K562 (cell line): ENCODE data around the gene CCDC148. TPM values are rescaled to one million over a fixed set of nuclear protein-coding genes. Genes with fewer than 3 reads are reported as not detected.
A peak's percentile ranks its signal among the peaks of the same experiment; 100 is the strongest.

ENCODE experiments used
- CEBPZ ChIP-seq: fragments of 150-350 bp; IDR thresholded peaks from 2 replicates; pipeline ENCODE4 v1.6.1; 2014; ENCODE audit warnings: low read depth, mild to moderate bottlenecking, low read length, borderline replicate concordance
- EP300 ChIP-seq: IDR thresholded peaks from 2 replicates; pipeline ENCODE4 v1.6.1; 2012; ENCODE audit warnings: low read length, improper control_type of control experiment
- FOXO4 ChIP-seq: fragments of 450-650 bp; formaldehyde crosslinking; IDR thresholded peaks from 2 replicates; pipeline ENCODE4 v1.4.0; 2020; ENCODE audit warnings: mild to moderate bottlenecking, moderate library complexity
- PCBP2 ChIP-seq: fragments of 200-400 bp; formaldehyde crosslinking; IDR thresholded peaks from 2 replicates; pipeline ENCODE4 v1.6.1; 2018; ENCODE audit warnings: low read length, low read depth, mild to moderate bottlenecking, moderate library complexity; ENCODE audit not compliant: poor library complexity, severe bottlenecking
- PTBP1 ChIP-seq: fragments of 200-400 bp; formaldehyde crosslinking; IDR thresholded peaks from 2 replicates; pipeline ENCODE4 v1.6.1; 2017; ENCODE audit warnings: low read depth, low read length
- RCOR1 ChIP-seq, 2 experiments: IDR thresholded peaks; 2 replicates each; pipeline ENCODE4 v1.6.1; 2012; ENCODE audit warnings: low read depth in 2 of 2, low read length in 2 of 2, borderline replicate concordance in 1 of 2, improper control_type of control experiment in 1 of 2
- RERE ChIP-seq: sonication (generic); formaldehyde crosslinking; IDR thresholded peaks from 2 replicates; pipeline ENCODE4 v1.8.0; 2023; ENCODE audit warnings: missing genetic modification reagents, mild to moderate bottlenecking, borderline replicate concordance
- RUNX1 ChIP-seq: sonication (generic); IDR thresholded peaks from 2 replicates; pipeline ENCODE4 v1.6.1; 2016; ENCODE audit warnings: antibody characterized with exemption, low read depth
- SOX6 ChIP-seq: fragments of 450-650 bp; IDR thresholded peaks from 2 replicates; pipeline ENCODE4 v1.6.1; 2014; ENCODE audit warnings: mild to moderate bottlenecking
- TEAD4 ChIP-seq, 2 experiments: sonication (generic) in 1 of 2; formaldehyde crosslinking in 1 of 2; IDR thresholded peaks; 2 replicates each; pipeline versions ENCODE4 v1.6.1 to v1.8.0; 2012 to 2022; ENCODE audit warnings: borderline replicate concordance in 1 of 2, inconsistent platforms in 1 of 2, low read length in 1 of 2, mild to moderate bottlenecking in 1 of 2, missing genetic modification reagents in 1 of 2
- TOE1 ChIP-seq, 2 experiments: fragments of 450-650 bp in 1 of 2; sonication (generic) in 1 of 2; formaldehyde crosslinking in 1 of 2; IDR thresholded peaks; 2 replicates each; pipeline versions ENCODE4 v1.7.1 to v1.8.0; 2016 to 2022; ENCODE audit warnings: borderline replicate concordance in 2 of 2, mild to moderate bottlenecking in 2 of 2, antibody characterized with exemption in 1 of 2, inconsistent platforms in 1 of 2, low read depth in 1 of 2, missing genetic modification reagents in 1 of 2, moderate library complexity in 1 of 2
- U2AF1 ChIP-seq: fragments of 200-400 bp; formaldehyde crosslinking; optimal IDR thresholded peaks from 2 replicates; pipeline ENCODE3; 2017; ENCODE audit warnings: mild to moderate bottlenecking, low read depth, low read length, moderate library complexity
- polyA plus RNA-seq, 8 experiments: library from polyadenylated mRNA; depleted of rRNA in 4 of 8; stranded (reverse) in 5 of 8; unstranded in 3 of 8; fragments of >200 nt; fragmentation: Nextera tagmentation in 2 of 8; fragmentation: Illumina TruSeq in 1 of 8; extraction: Ambion mirVana in 2 of 8; extraction: Trizol in 1 of 8; gene quantifications; 2 replicates each; pipeline versions ENCODE4 v1.2.1 to v1.2.3, GENCODE V29; 2011 to 2014; ENCODE audit warnings: inconsistent platforms in 1 of 8, missing spikeins in 1 of 8
- total RNA-seq, 7 experiments: library from RNA; depleted of rRNA in 6 of 7; stranded (reverse); fragments of >200 nt in 6 of 7; fragmentation: Illumina TruSeq in 2 of 7; extraction: Trizol in 2 of 7; gene quantifications; 2 replicates each; pipeline versions ENCODE4 v1.2.1 to v1.2.3, GENCODE V29; 2011 to 2021; ENCODE audit warnings: low replicate concordance in 1 of 7

The CCDC148 gene
- total and polyA plus RNA-seq, 9 of the 15 experiments (the other 6 are each of a cell fraction or from before 2014, with no cell fraction given), result 0.10 to 1.4 (median 0.65) TPM

- TF ChIP-seq FOXO4 (CRISPR knock-in tag) (no peak), EP300 (peak; percentile 57; the same call in 1 of the 2 replicates), TOE1 (IDR thresholded peaks at IDR 0.05; ENCODE audit: borderline replicate concordance) (peak; percentile 75), TOE1 (CRISPR knock-in tag; IDR thresholded peaks at IDR 0.05; ENCODE audit: borderline replicate concordance, low read depth) (no peak), U2AF1 (no peak), RCOR1 (IDR thresholded peaks at IDR 0.05; ENCODE audit: borderline replicate concordance in 1 of 2, low read depth in 2 of 2, low read length in 2 of 2) (peak; percentile 50 to 68; a peak in 2 of 4 replicates), CEBPZ (no peak), RERE (CRISPR knock-in tag) (no peak), PCBP2 (no peak), PTBP1 (no peak), TEAD4 (IDR thresholded peaks at IDR 0.05; ENCODE audit: low read length) (peak; percentile 67; the same call in 1 of the 2 replicates), TEAD4 (CRISPR knock-in tag; IDR thresholded peaks at IDR 0.05; ENCODE audit: borderline replicate concordance) (no peak), RUNX1 (no peak), SOX6 (peak; percentile 81)
Observed at GRCh38 chr2:158359846-158360245, 96.7 kb downstream of the CCDC148 start (continued).
